ENCODE data around the gene SGMS1. TPM values are rescaled to one million over a fixed set of nuclear protein-coding genes. Genes with fewer than 3 reads are reported as not detected.
A peak's percentile ranks its signal among the peaks of the same experiment; 100 is the strongest.
"Not testable (repeated sequence)": the region's sequence is repeated elsewhere in the genome, so short reads cannot be mapped to it uniquely, and the experiment has no call there.

SGMS1 gene
- total RNA-seq, 2 donors from 2014 or later = 32.5 to 35.9 TPM

- TF ChIP-seq, protein P1, sequence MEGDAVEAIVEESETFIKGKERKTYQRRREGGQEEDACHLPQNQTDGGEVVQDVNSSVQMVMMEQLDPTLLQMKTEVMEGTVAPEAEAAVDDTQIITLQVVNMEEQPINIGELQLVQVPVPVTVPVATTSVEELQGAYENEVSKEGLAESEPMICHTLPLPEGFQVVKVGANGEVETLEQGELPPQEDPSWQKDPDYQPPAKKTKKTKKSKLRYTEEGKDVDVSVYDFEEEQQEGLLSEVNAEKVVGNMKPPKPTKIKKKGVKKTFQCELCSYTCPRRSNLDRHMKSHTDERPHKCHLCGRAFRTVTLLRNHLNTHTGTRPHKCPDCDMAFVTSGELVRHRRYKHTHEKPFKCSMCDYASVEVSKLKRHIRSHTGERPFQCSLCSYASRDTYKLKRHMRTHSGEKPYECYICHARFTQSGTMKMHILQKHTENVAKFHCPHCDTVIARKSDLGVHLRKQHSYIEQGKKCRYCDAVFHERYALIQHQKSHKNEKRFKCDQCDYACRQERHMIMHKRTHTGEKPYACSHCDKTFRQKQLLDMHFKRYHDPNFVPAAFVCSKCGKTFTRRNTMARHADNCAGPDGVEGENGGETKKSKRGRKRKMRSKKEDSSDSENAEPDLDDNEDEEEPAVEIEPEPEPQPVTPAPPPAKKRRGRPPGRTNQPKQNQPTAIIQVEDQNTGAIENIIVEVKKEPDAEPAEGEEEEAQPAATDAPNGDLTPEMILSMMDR (IDR thresholded peaks at IDR 0.05) = peak in 1 of 2 donors; percentile 45
- no peak for DNase-seq (ENCODE audit: low spot score)
- no peaks in the 10 kb centered on the region for H3K27me3 ChIP-seq
- H3K36me3 ChIP-seq = no peaks in the 10 kb centered on the region
- H3K9me3 ChIP-seq = peaks cover 0 to 1% of the 10 kb centered on the region in 2 donors
- no peak overlapping the region for H3K4me3 ChIP-seq
- H3K27ac ChIP-seq = no peak overlapping the region
- peaks cover 0 to 2% of the 10 kb centered on the region in 2 donors for H3K4me1 ChIP-seq
Measured at GRCh38 chr10:50367732-50368131, 256.0 kb downstream of the SGMS1 start.

DNA sequence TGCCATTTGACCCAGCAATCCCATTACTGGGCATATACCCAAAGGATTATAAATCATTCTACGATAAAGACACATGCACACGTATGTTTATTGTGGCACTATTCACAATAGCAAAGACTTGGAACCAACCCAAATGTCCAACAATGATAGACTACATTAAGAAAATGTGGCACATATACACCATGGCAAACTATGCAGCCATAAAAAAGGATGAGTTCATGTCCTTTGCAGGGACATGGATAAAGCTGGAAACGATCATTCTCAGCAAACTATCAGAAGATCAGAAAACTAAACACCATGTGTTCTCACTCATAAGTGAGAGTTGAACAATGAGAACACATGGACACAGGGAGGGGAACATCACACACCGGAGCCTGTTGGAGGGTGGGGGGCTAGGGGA, 257.3 kb downstream of the SGMS1 start:
- H3K9me3 ChIP-seq; H3K4me1 ChIP-seq; H3K27ac ChIP-seq; H3K4me3 ChIP-seq; H3K36me3 ChIP-seq; DNase-seq (ENCODE audit: low spot score); H3K27me3 ChIP-seq: not testable (repeated sequence)

DNA sequence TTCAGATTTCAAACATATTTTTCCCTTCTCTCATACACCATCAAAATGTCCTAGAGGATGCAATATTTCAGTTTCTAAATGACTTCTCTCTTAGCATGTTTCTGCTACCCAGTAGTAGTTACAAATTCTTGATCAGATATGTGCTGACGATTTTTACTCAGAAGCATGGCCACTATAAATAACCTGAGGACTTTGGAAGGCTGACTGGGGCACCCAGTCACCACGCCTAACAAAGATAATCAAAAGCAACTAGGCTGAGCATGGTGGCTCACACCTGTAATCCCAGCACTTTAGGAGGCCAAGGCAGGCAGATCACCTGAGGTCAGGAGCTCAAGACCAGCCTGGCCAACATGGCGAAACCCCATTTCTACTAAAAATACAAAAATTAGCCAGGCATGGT, 259.0 kb downstream of the SGMS1 start:
- DNase-seq (ENCODE audit: low spot score); H3K9me3 ChIP-seq; H3K27me3 ChIP-seq; H3K27ac ChIP-seq; H3K4me3 ChIP-seq; H3K36me3 ChIP-seq: not testable (repeated sequence)
- H3K4me1 ChIP-seq = peaks cover 0 to 20% of the 10 kb centered on the region in 2 donors

DNA sequence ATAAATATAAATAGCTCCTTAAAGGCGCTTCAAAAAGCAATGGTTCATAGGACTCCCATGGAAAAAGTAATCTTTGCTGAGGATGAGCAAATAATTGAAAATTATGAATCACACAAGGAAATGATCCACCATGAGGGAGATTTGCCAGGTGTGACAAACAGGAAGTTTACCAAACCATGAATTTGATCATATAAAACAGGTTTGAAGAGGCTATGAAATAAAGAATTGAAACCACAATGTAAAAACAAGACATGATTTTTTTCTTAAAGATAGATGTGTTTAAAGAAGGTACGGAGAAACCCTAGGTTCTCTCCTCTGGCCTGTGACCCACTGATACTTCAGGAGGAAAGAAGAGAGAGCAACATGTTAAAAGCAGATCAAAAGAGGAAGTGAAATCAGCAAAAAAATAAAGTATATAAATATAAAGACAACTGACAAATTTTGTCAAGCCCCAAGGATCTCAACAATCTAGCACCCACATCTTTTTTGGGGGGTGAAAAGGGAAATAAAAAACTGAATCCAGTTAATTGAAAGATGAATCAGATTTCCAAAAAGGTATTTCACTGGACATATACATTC, 261.1 kb downstream of the SGMS1 start:
- no peak for DNase-seq (ENCODE audit: low spot score)
- Histone ChIP-seq H3K36me3 (no peaks in the 10 kb centered on the region), H3K9me3 (peaks cover 0 to 8% of the 10 kb centered on the region in 2 donors), H3K4me1 (peaks cover 0 to 23% of the 10 kb centered on the region in 2 donors), H3K27me3 (no peaks in the 10 kb centered on the region), H3K4me3 (no peak overlapping the region), H3K27ac (no peak overlapping the region)
- TF ChIP-seq, protein P1 (IDR thresholded peaks at IDR 0.05) = no peak

DNA sequence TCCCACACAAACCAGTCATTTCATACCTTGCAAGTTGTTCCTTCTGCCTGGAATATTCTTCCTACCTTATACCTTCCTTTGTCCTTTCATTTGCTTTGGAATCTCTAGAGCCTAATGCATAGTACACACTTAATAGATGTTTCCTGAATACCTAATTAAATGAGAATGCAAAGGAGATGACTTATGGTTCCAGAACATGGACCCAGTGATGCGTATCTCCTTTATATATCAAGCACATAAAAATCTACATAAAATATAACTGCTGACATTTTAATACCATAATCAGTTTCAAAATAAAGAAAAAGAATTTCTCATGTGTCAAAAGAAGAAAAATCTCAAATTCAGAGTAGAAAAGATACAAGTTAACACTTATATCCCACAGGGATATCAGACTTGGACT, 261.8 kb downstream of the SGMS1 start:
- TF ChIP-seq, protein P1 (IDR thresholded peaks at IDR 0.05) = no peak
- no peaks in the 10 kb centered on the region for H3K36me3 ChIP-seq
- peaks cover 0 to 23% of the 10 kb centered on the region in 2 donors for H3K4me1 ChIP-seq
- no peak overlapping the region for H3K4me3 ChIP-seq
- H3K27me3 ChIP-seq = no peaks in the 10 kb centered on the region
- no peak overlapping the region for H3K27ac ChIP-seq
- no peak for DNase-seq (ENCODE audit: low spot score)
- H3K9me3 ChIP-seq = peaks cover 0 to 8% of the 10 kb centered on the region in 2 donors

GRCh38 chr10:50360077-50360850, 263.5 kb downstream of the SGMS1 start:
- H3K27ac ChIP-seq = no peak overlapping the region
- H3K27me3 ChIP-seq = no peaks in the 10 kb centered on the region
- H3K9me3 ChIP-seq = peaks cover 0 to 8% of the 10 kb centered on the region in 2 donors
- H3K4me3 ChIP-seq = no peak overlapping the region
- H3K36me3 ChIP-seq = no peaks in the 10 kb centered on the region
- TF ChIP-seq, protein P1 (IDR thresholded peaks at IDR 0.05) = no peak
- DNase-seq (ENCODE audit: low spot score) = no peak
- peaks cover 0 to 23% of the 10 kb centered on the region in 2 donors for H3K4me1 ChIP-seq

Data from right atrium auricular region (tissue), 2 donors.